Keratinocyte (primary cell): ENCODE measurements around the gene FAM107B. TPM values are rescaled to one million over a fixed set of nuclear protein-coding genes. Genes with fewer than 3 reads are reported as not detected.

Experiments used
- DNase-seq: peaks from one replicate; pipeline ENCODE4 v3.0.0-alpha.2; 2011; ENCODE audit warnings: low read depth, missing footprints, low spot score
- FAIRE-seq: peaks from 2 replicates; lab custom pipeline; 2011; peaks lifted over from hg19 to GRCh38; lab: Jason Lieb, UNC
- H2AFZ ChIP-seq: 2 replicates; pipeline ENCODE4 v1.6.0; 2012; ENCODE audit warnings: low read length, control low read depth, inconsistent platforms; ENCODE audit not compliant: control insufficient read depth
- H3K27ac ChIP-seq: 2 replicates; pipeline ENCODE4 v1.5.1; 2011; ENCODE audit warnings: low read length; ENCODE audit not compliant: control insufficient read depth, insufficient read depth
- H3K27me3 ChIP-seq: 3 replicates; pipeline ENCODE4 v1.6.0; 2011; ENCODE audit warnings: low read length; ENCODE audit not compliant: control insufficient read depth, insufficient read depth; ENCODE audit errors: extremely low read depth
- H3K36me3 ChIP-seq, 2 experiments: 2 replicates in 1 of 2; 3 replicates in 1 of 2; pipeline ENCODE4 v1.5.1; 2011; ENCODE audit warnings: low read length in 2 of 2, mild to moderate bottlenecking in 1 of 2; ENCODE audit not compliant: control insufficient read depth in 2 of 2, insufficient read depth in 2 of 2; ENCODE audit errors: extremely low read depth in 1 of 2
- H3K4me1 ChIP-seq: 3 replicates; pipeline ENCODE4 v1.5.1; 2011; ENCODE audit warnings: low read length; ENCODE audit not compliant: control insufficient read depth, insufficient read depth; ENCODE audit errors: extremely low read depth
- H3K4me2 ChIP-seq: 3 replicates; pipeline ENCODE4 v1.6.0; 2011; ENCODE audit warnings: low read depth, low read length; ENCODE audit not compliant: control insufficient read depth, insufficient read depth; ENCODE audit errors: extremely low read depth
- H3K4me3 ChIP-seq, 3 experiments: fragments of 200-600 bp in 1 of 3; sonication (generic) in 1 of 3; 2 replicates in 2 of 3; 3 replicates in 1 of 3; pipeline ENCODE4 v1.5.1; 2011 to 2016; ENCODE audit warnings: low read length in 3 of 3, mild to moderate bottlenecking in 3 of 3, control low read depth in 2 of 3, inconsistent platforms in 1 of 3, low read depth in 1 of 3, mixed read lengths in 1 of 3, mixed run types in 1 of 3, moderate library complexity in 1 of 3; ENCODE audit not compliant: control insufficient read depth in 2 of 3, insufficient read depth in 2 of 3; ENCODE audit errors: extremely low read depth in 1 of 3
- H3K79me2 ChIP-seq: 2 replicates; pipeline ENCODE4 v1.6.0; 2012; ENCODE audit warnings: low read length; ENCODE audit not compliant: control insufficient read depth, insufficient read depth
- H3K9ac ChIP-seq: 3 replicates; pipeline ENCODE4 v1.6.0; 2011; ENCODE audit warnings: low read length; ENCODE audit not compliant: control insufficient read depth, insufficient read depth; ENCODE audit errors: extremely low read depth
- H3K9me1 ChIP-seq: 3 replicates; pipeline ENCODE4 v1.6.0; 2011; ENCODE audit warnings: low read length; ENCODE audit not compliant: control insufficient read depth, insufficient read depth; ENCODE audit errors: extremely low read depth
- H3K9me3 ChIP-seq: 2 replicates; pipeline ENCODE4 v1.5.1; 2012; ENCODE audit warnings: low read depth, low read length; ENCODE audit not compliant: control insufficient read depth
- H4K20me1 ChIP-seq: 3 replicates; pipeline ENCODE4 v1.6.0; 2011; ENCODE audit warnings: low read length; ENCODE audit not compliant: control insufficient read depth, insufficient read depth; ENCODE audit errors: extremely low read depth
- CTCF ChIP-seq, 3 experiments: IDR thresholded peaks in 1 of 3; conservative IDR thresholded peaks in 1 of 3; optimal IDR thresholded peaks in 1 of 3; 2 replicates in 2 of 3; 3 replicates in 1 of 3; pipeline versions ENCODE3 to v1.5.1; 2011; ENCODE audit warnings: low read length in 3 of 3, mild to moderate bottlenecking in 3 of 3, moderate library complexity in 2 of 3, control low read depth in 1 of 3, inconsistent platforms in 1 of 3; ENCODE audit not compliant: insufficient read depth in 2 of 3; ENCODE audit errors: extremely low read depth in 1 of 3
- EZH2 ChIP-seq: IDR thresholded peaks from one replicate; pipeline ENCODE4 v1.6.1; 2012; ENCODE audit warnings: inconsistent platforms, mild to moderate bottlenecking, low read length, moderate library complexity
- dilution Hi-C: fragments of 300-500 bp; cut with MboI; formaldehyde crosslinking; loops from one replicate; pipeline ENCODE4 v1.7.0; 2020; ENCODE audit warnings: low sequenced_read_pairs; ENCODE audit not compliant: extremely low pct_ligation_motif_present
- polyA plus RNA-seq, 5 experiments: library from polyadenylated mRNA; depleted of rRNA in 3 of 5; stranded (reverse) in 3 of 5; stranded (forward) in 1 of 5; unstranded in 1 of 5; fragments of >200 nt; gene quantifications; 1 replicate in 1 of 5; 2 replicates in 3 of 5; 3 replicates in 1 of 5; pipeline versions ENCODE4 v1.2.1 to v1.2.3, GENCODE V29; 2011 to 2012; ENCODE audit warnings: missing spikeins in 2 of 5, low read depth in 1 of 5, low replicate concordance in 1 of 5

Gene FAM107B
- polyA plus RNA-seq, 1 donor (not counting 4 experiments of a cell fraction or from before 2014, with no cell fraction given): 8.7 TPM

DNA sequence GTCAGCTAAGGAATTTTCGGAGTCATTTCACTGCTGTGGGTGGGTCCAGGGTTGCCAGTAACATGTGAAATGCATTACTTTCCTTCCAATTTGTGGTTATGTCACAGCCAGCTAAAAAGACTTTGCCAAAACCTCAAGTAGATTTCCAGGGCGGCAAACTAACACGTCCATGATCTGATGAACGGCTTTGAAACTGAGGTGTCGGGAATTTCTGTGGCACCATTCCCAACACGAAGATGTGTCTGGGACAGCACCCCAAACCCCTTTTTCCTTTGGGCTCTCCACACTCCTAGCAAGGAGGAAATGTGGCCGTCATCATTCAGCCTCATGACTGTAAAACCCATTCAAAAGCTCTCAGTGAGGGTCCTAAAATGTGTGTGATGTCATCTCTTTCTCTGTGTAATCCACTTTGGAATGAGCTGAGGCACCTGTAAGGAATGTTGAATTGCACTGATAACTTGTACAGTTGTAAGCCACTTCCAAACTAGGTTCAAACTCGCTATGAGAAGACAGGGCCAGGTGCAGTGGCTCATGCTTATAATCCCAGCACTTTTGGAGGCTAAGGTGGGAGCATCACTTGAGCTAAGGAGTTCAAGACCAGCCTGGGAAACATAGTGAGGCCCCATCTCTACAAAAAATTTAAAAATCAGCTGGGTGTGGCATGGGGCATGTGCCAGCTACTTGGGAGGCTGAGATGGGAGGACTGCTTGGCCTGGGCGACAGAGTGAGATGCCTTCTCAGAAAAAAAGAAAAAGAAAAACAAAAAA lies 297.9 kb downstream of the FAM107B start:
- Histone ChIP-seq H3K9me3 (no peaks in the 10 kb centered on the region), H3K27me3 (no peaks in the 10 kb centered on the region), H3K79me2 (no peaks in the 10 kb centered on the region), H2AFZ (peak overlapping the region; percentile 46), H3K27ac (no peak overlapping the region), H3K4me2 (peak overlapping the region; percentile 60), H3K9me1 (no peaks in the 10 kb centered on the region), H3K36me3 (no peaks in the 10 kb centered on the region), H3K4me1 (peaks cover 12% of the 10 kb centered on the region), H4K20me1 (no peaks in the 10 kb centered on the region), H3K4me3 (peak overlapping the region in 1 of 3 experiments; percentile 20), H3K9ac (no peak overlapping the region)
- DNase-seq: peak; percentile 30
- peak; percentile 86 for FAIRE-seq
- TF ChIP-seq EZH2: no peak
- TF ChIP-seq CTCF (optimal IDR thresholded peaks at IDR 0.05 in 1 of 3, IDR thresholded peaks at IDR 0.05 in 1 of 3, conservative IDR thresholded peaks at IDR 0.05 in 1 of 3; ENCODE audit: extremely low read depth in 1 of 3, insufficient read depth in 2 of 3, low read length in 3 of 3): no peak
- dilution Hi-C loops: no loop called here

DNA sequence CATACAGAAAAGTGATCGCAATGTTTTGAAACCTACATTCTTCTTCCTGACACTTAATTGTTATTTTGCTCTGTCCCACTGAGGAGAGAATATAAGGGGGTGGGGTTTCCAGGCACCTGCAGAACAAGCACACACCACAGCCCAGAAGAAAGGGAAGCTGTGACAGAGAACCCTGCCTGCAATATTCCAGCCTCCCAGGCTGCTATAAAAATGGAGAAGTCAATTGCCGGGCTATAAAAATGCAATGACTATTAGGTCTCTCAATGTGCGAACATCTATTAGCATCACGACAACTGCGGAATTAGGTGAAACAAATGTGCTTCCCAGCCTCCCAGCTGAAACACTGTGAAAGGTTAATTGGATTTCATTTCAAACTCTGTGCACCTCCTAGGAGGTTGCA lies 298.7 kb downstream of the FAM107B start:
- dilution Hi-C loops: no loop called here
- no peak overlapping the region for H3K9ac ChIP-seq
- TF ChIP-seq CTCF (optimal IDR thresholded peaks at IDR 0.05 in 1 of 3, IDR thresholded peaks at IDR 0.05 in 1 of 3, conservative IDR thresholded peaks at IDR 0.05 in 1 of 3; ENCODE audit: extremely low read depth in 1 of 3, insufficient read depth in 2 of 3, low read length in 3 of 3) (no peak), EZH2 (no peak)

More for the DNA sequence above, 298.7 kb downstream of the FAM107B start:
- Histone ChIP-seq H3K9me3 (no peaks in the 10 kb centered on the region), H3K79me2 (no peaks in the 10 kb centered on the region), H3K27ac (no peak overlapping the region), H3K4me2 (no peak overlapping the region), H3K4me3 (no peak overlapping the region), H2AFZ (no peak overlapping the region), H4K20me1 (no peaks in the 10 kb centered on the region), H3K9me1 (no peaks in the 10 kb centered on the region), H3K4me1 (peaks cover 12% of the 10 kb centered on the region), H3K27me3 (no peaks in the 10 kb centered on the region), H3K36me3 (no peaks in the 10 kb centered on the region)
- FAIRE-seq (no peak), DNase-seq (no peak)
